ENCODE measurements around the gene PARP2.

DNA sequence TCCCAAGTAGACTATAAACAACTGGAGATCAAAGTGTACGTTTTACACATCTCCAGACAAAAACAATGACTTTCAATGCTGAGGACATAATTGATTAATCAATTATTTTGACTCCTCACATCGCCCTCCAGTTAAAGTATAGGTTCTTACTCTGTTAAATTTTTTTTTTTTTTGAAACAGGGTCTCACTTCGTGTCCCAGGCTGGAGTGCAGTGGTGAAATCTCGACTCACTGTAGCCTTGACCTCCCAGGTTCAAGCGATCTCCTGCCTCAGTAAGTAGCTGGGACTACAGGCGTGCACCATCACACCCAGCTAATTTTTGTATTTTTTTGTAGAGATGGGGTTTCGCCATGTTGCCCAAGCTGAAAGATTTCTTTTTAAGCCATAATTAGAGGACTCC lies 9.4 kb upstream of the PARP2 start:
- TF ChIP-seq, protein P1, sequence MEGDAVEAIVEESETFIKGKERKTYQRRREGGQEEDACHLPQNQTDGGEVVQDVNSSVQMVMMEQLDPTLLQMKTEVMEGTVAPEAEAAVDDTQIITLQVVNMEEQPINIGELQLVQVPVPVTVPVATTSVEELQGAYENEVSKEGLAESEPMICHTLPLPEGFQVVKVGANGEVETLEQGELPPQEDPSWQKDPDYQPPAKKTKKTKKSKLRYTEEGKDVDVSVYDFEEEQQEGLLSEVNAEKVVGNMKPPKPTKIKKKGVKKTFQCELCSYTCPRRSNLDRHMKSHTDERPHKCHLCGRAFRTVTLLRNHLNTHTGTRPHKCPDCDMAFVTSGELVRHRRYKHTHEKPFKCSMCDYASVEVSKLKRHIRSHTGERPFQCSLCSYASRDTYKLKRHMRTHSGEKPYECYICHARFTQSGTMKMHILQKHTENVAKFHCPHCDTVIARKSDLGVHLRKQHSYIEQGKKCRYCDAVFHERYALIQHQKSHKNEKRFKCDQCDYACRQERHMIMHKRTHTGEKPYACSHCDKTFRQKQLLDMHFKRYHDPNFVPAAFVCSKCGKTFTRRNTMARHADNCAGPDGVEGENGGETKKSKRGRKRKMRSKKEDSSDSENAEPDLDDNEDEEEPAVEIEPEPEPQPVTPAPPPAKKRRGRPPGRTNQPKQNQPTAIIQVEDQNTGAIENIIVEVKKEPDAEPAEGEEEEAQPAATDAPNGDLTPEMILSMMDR (IDR thresholded peaks at IDR 0.05) = no peak
- no peak for TF ChIP-seq EZH2 (IDR thresholded peaks at IDR 0.05; ENCODE audit: borderline replicate concordance, insufficient read depth, low read depth, low read length, poor library complexity, severe bottlenecking)

Data from B cell (primary cell).